Vagina (tissue), 2 donors: ENCODE measurements around the gene DOK7.

Experiments
- CTCF ChIP-seq, 3 experiments: fragments of 450-650 bp in 2 of 3; fragments of 200-600 bp in 1 of 3; sonication (generic) in 1 of 3; IDR thresholded peaks; one replicate each; pipeline ENCODE4 v1.5.1; 2017 to 2019; ENCODE audit warnings: antibody characterized with exemption in 3 of 3, mild to moderate bottlenecking in 2 of 3, moderate library complexity in 2 of 3
- POLR2A ChIP-seq, 2 donors: fragments of 450-650 bp; IDR thresholded peaks; one replicate each; pipeline ENCODE4 v1.6.1; 2017; ENCODE audit warnings: antibody characterized with exemption in 2 of 2, mild to moderate bottlenecking in 2 of 2, moderate library complexity in 2 of 2
- POLR2AphosphoS5 ChIP-seq, 2 donors: sonication (generic); formaldehyde crosslinking; IDR thresholded peaks; one replicate each; pipeline ENCODE4 v1.9.0; 2017; ENCODE audit warnings: antibody characterized with exemption in 2 of 2, mild to moderate bottlenecking in 2 of 2, low read depth in 1 of 2; ENCODE audit not compliant: insufficient read depth in 1 of 2

- TF ChIP-seq POLR2A (IDR thresholded peaks at IDR 0.05) (peak in 1 of 2 donors; percentile 84), POLR2AphosphoS5 (IDR thresholded peaks at IDR 0.05; ENCODE audit: insufficient read depth in 1 of 2, low read depth in 1 of 2) (peak; percentile 67 to 92), CTCF (IDR thresholded peaks at IDR 0.05) (no peak)
These were observed 69.0 kb downstream of the DOK7 start, which contains the start of gene LRPAP1 for GRCh38 chr4:3531879-3532750.
